GM13976 (cell line): ENCODE data around the gene CAPN15.
A peak's percentile ranks its signal among the peaks of the same experiment; 100 is the strongest.
"Not testable (repeated sequence)": the region's sequence is repeated elsewhere in the genome, so short reads cannot be mapped to it uniquely, and the experiment has no call there.

Experiments used
- DNase-seq: peaks from one replicate; pipeline ENCODE4 v3.0.0; 2012; ENCODE audit warnings: low spot score
- CTCF ChIP-seq: IDR thresholded peaks from 2 replicates; pipeline ENCODE4 v1.5.1; 2012; ENCODE audit warnings: borderline replicate concordance, mild to moderate bottlenecking; ENCODE audit not compliant: insufficient read depth; ENCODE audit errors: extremely low read depth, missing control alignments, control extremely low read depth
- in situ Hi-C: fragments of 300-500 bp; cut with MboI; formaldehyde crosslinking; loops from one replicate; pipeline ENCODE4 v1.12.0; 2022; ENCODE audit warnings: low sequenced_read_pairs, mixed read lengths, inconsistent platforms; ENCODE audit not compliant: unreplicated experiment

CAPN15 gene

DNA sequence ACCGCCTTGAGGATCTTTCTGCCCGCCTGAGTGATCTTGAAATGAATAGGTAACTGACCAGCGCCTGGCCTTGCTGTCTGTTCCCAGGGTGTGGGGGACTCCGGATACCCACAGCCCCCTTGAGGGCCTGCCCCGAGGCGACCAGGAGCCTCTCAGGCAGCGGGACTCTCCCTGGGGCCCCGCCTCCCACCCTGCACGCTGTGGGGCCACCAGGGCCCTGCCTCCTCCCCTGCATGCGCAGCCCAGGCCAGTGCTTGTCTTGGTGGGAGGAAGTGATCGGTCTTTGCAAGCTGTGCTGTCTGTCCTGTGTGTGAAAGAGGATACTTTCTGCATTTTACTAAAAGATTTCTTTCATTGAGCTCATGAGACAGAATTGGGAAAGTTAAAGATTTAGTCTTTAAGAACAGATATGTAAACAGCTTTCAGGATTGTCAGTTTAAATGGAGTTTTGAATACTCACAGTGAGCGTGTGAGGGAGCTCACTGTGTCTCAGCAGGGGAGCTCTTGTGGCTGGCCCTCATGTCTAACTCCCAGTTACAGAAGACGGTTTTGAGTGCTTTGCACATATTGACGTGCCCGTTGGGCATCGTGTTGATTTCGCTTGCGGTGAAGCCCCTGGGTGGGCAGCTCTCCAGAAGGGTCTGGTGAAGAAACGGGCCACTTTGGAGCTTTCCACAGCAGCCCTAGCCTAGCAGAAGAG is 36.1 kb upstream of the CAPN15 start:
- DNase-seq: no peak
- no peak for TF ChIP-seq CTCF
- in situ Hi-C loops: no loop called here

GRCh38 chr16:492211-492875 is 35.2 kb upstream of the CAPN15 start:
- in situ Hi-C loops: no loop called here
- no peak for TF ChIP-seq CTCF
- no peak for DNase-seq

DNA sequence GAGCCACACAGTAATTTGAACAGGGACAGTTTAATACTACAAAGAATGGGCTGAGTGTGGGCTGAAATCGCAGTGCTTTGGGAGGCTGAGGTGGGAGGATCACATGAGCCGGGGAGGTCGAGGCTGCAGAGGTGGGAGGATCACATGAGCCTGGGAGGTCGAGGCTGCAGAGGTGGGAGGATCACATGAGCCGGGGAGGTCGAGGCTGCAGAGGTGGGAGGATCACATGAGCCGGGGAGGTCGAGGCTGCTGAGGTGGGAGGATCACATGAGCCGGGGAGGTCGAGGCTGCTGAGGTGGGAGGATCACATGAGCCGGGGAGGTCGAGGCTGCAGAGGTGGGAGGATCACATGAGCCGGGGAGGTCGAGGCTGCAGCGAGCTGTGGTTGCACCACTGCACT is 32.8 kb upstream of the CAPN15 start:
- in situ Hi-C loops, DNase-seq: not testable (repeated sequence)

DNA sequence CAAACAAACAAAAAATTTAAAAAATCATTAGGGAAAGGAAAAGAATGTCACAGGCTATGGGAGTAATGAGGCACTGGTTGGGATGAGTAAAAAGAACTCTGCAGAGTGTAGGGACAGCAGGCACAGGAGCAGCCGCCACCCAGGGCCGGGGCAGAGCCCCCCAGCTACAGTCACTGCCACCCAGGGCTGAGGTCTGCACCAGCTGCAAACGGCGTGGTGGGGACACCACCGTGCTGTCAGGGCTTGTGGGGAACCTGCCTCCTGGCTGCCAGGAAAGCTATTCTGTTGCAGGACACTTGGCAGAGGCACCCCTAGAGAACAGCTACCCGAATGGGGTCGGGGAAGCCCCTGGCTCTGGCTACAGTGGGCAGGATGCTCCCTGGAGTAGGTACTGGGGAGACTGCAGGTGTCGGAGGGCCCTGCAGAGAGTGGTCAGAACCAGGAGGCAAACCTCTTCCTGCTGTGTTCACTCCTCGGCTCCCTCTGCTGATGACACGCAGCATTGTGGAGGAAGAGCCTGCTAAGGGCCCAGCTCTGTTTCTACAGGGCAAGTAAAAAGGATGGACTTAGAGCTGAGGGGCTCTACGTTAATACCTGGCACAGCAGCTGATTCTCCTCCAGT is 32.3 kb upstream of the CAPN15 start:
- TF ChIP-seq CTCF: peak; percentile 12
- in situ Hi-C loops: no loop called here
- DNase-seq: peak; percentile 78

DNA sequence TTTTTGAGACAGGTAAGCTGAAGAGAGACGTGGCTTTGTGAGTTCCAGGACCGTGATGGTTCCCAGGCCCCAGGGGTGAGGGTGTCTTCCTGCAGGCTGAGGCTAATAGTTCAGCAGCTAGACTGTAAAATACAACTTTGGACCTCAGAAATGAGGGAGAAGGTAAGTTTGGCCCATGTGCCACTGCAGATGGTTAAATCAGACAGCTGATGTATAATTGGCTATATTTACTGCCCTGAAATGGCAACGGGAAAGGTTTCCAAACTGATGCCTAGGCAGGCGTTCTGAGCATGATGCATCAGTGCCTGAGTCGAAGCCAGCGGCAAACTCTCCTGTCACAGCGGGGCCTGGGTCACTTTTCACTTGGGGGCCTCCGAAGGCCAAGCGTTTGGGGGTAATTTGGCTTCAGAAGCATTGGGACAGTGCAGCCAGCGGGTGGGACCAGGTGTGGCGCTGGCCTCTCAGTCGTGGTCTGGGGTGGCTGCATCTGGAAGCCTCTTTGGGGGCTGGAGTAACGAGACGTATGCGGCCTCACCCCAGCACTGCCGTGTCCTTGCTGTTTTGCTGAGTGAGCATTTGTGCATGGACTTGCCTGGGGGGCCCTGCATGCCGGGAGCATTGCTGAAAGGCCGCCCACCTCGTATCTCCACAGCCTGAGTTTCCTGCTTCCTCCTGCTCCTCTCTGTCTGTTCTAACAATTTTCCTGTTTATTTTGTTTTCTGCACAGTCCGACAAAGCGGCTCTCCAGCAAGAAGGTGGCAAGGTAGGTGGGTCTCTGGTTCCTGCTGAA is 31.2 kb upstream of the CAPN15 start:
- no peak for DNase-seq
- in situ Hi-C loops: no loop called here
- TF ChIP-seq CTCF: no peak

GRCh38 chr16:497258-497657 is 30.3 kb upstream of the CAPN15 start:
- TF ChIP-seq CTCF: no peak
- in situ Hi-C loops: no loop called here
- DNase-seq: no peak
